Caco-2 (cell line): ENCODE results near the gene USP17L30. TPM values are rescaled to one million over a fixed set of nuclear protein-coding genes. Genes with fewer than 3 reads are reported as not detected.

Experiments used
- BruUV-seq: library from RNA; stranded (reverse); fragments of 400-500 nt; replicated peaks from 2 replicates; lab custom pipeline; 2021; lab: Mats Ljungman, UMichigan
- CTCF ChIA-PET: fragments of 300-600 bp; sonication (Branson Sonifier 250); formaldehyde crosslinking; loops from one replicate; lab custom pipeline; 2022; ENCODE audit warnings: antibody characterized with exemption; lab: Charles Lee
- POLR2A ChIA-PET: fragments of 300-600 bp; sonication (Branson Sonifier 250); formaldehyde crosslinking; loops from one replicate; lab custom pipeline; 2022; ENCODE audit warnings: antibody characterized with exemption; lab: Charles Lee
- DNase-seq, 2 experiments: peaks; one replicate each; pipeline versions ENCODE4 v3.0.0 to v3.0.0-alpha.2; 2020 to 2022
- H3K27me3 ChIP-seq: replicated peaks from 2 replicates; pipeline ENCODE4 v1.6.0; 2011; ENCODE audit warnings: low read length; ENCODE audit not compliant: control insufficient read depth, insufficient read depth
- H3K36me3 ChIP-seq: 2 replicates; pipeline ENCODE4 v1.5.1; 2011; ENCODE audit warnings: low read length; ENCODE audit not compliant: control insufficient read depth, insufficient read depth
- H3K4me1 ChIP-seq: fragments of 250-450 bp; sonication (Bioruptor Pico); 2 replicates; pipeline ENCODE4 v1.5.1; 2020; ENCODE audit warnings: mild to moderate bottlenecking
- H3K4me3 ChIP-seq: 2 replicates; pipeline ENCODE4 v1.5.1; 2011; ENCODE audit warnings: low read depth, mild to moderate bottlenecking, control low read depth, low read length
- H3K9me3 ChIP-seq: fragments of 250-450 bp; sonication (Bioruptor Pico); 2 replicates; pipeline ENCODE4 v1.5.1; 2020; ENCODE audit warnings: mild to moderate bottlenecking, moderate library complexity
- H3K27ac Mint-ChIP-seq: one replicate; pipeline ENCODE4 v1.8.0; 2022; ENCODE audit warnings: mixed read lengths; ENCODE audit not compliant: unreplicated experiment
- H3K27me3 Mint-ChIP-seq: one replicate; pipeline ENCODE4 v1.8.0; 2022; ENCODE audit warnings: mixed read lengths; ENCODE audit not compliant: insufficient read depth, unreplicated experiment
- H3K36me3 Mint-ChIP-seq: one replicate; pipeline ENCODE4 v1.8.0; 2022; ENCODE audit warnings: mild to moderate bottlenecking, mixed read lengths; ENCODE audit not compliant: insufficient read depth, unreplicated experiment
- H3K4me1 Mint-ChIP-seq: one replicate; pipeline ENCODE4 v1.8.0; 2022; ENCODE audit warnings: low read depth, mixed read lengths; ENCODE audit not compliant: unreplicated experiment
- H3K4me3 Mint-ChIP-seq: one replicate; pipeline ENCODE4 v1.8.0; 2022; ENCODE audit warnings: mild to moderate bottlenecking, moderate library complexity, mixed read lengths; ENCODE audit not compliant: unreplicated experiment
- H3K9me3 Mint-ChIP-seq: one replicate; pipeline ENCODE4 v1.8.0; 2022; ENCODE audit warnings: mixed read lengths; ENCODE audit not compliant: unreplicated experiment
- intact Hi-C: fragments of 100-400 bp; cut with micrococcal nuclease; formaldehyde crosslinking; loops from one replicate; pipeline ENCODE4 v1.10.0; 2022; ENCODE audit not compliant: unreplicated experiment
- total RNA-seq: library from RNA; stranded (reverse); gene quantifications from 2 replicates; pipeline ENCODE4 v1.2.3, GENCODE V29; 2022
- TF ChIP-seq, protein P1 (sequence below), 2 experiments: fragments of 200-600 bp in 1 of 2; IDR thresholded peaks; 1 replicate in 1 of 2; 2 replicates in 1 of 2; pipeline versions ENCODE4 v1.5.1 to v1.8.0; 2011 to 2022; ENCODE audit warnings: antibody characterized with exemption in 1 of 2, control low read depth in 1 of 2, inconsistent platforms in 1 of 2, low read depth in 1 of 2, low read length in 1 of 2, mild to moderate bottlenecking in 1 of 2, moderate library complexity in 1 of 2; ENCODE audit not compliant: insufficient read depth in 1 of 2, severe bottlenecking in 1 of 2, unreplicated experiment in 1 of 2

The USP17L30 gene
- total RNA-seq, 1 experiment from 2014 or later = not detected

DNA sequence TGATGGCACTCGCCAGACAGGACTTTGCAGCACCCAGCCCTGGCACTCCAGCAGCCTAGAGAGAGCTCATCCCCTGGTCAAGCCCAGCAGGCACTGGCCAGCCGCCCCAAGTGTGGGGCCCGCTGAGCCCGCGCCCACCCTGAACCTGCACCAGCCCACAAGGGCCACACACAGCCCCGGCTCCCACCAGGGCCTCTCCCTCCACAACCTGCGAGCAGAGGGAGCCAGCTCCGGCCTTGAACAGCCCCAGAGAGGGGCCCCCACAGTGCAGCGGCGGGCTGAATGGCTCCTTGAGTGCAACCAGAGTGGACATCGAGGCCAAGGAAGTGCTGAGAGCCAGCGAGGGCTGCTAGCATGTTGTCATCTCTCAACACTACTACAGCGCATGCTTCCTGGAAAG lies 46.9 kb downstream of the USP17L30 start:
- ChIA-PET POLR2A (no interaction called here), CTCF (no interaction called here)
- Histone ChIP-seq H3K4me1 (no peaks in the 10 kb centered on the region), H3K4me3 (no peak overlapping the region), H3K9me3 (no peaks in the 10 kb centered on the region), H3K27me3 (no peaks in the 10 kb centered on the region), H3K36me3 (no peaks in the 10 kb centered on the region)
- BruUV-seq = no TSS peak
- intact Hi-C loops = no loop called here
- Mint-ChIP-seq H3K9me3 (no peaks in the 10 kb centered on the region), H3K4me3 (no peak overlapping the region), H3K4me1 (no peaks in the 10 kb centered on the region), H3K27me3 (no peaks in the 10 kb centered on the region), H3K36me3 (no peaks in the 10 kb centered on the region), H3K27ac (no peak overlapping the region)
- no peak for DNase-seq
- TF ChIP-seq, protein P1, sequence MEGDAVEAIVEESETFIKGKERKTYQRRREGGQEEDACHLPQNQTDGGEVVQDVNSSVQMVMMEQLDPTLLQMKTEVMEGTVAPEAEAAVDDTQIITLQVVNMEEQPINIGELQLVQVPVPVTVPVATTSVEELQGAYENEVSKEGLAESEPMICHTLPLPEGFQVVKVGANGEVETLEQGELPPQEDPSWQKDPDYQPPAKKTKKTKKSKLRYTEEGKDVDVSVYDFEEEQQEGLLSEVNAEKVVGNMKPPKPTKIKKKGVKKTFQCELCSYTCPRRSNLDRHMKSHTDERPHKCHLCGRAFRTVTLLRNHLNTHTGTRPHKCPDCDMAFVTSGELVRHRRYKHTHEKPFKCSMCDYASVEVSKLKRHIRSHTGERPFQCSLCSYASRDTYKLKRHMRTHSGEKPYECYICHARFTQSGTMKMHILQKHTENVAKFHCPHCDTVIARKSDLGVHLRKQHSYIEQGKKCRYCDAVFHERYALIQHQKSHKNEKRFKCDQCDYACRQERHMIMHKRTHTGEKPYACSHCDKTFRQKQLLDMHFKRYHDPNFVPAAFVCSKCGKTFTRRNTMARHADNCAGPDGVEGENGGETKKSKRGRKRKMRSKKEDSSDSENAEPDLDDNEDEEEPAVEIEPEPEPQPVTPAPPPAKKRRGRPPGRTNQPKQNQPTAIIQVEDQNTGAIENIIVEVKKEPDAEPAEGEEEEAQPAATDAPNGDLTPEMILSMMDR (IDR thresholded peaks at IDR 0.05; ENCODE audit: insufficient read depth in 1 of 2, low read depth in 1 of 2, low read length in 1 of 2, severe bottlenecking in 1 of 2, unreplicated experiment in 1 of 2) = no peak

Other genes with a start within 250 kb of the USP17L30 start
- gene FAM90A26, start 192.7 kb upstream of the USP17L30 start, total RNA-seq = not detected in 2 replicates
- not detected in 2 replicates for gene USP17L10, start 152.5 kb upstream of the USP17L30 start, total RNA-seq
- gene USP17L11, start 147.7 kb upstream of the USP17L30 start, total RNA-seq = not detected in 2 replicates
- not detected in 2 replicates for gene USP17L12, start 143.0 kb upstream of the USP17L30 start, total RNA-seq
- gene USP17L13, start 138.2 kb upstream of the USP17L30 start, total RNA-seq = not detected in 2 replicates
- gene USP17L15, start 128.7 kb upstream of the USP17L30 start, total RNA-seq = not detected in 2 replicates
- gene USP17L17, start 119.2 kb upstream of the USP17L30 start, total RNA-seq = not detected in 2 replicates
- gene USP17L18, start 114.5 kb upstream of the USP17L30 start, total RNA-seq = not detected in 2 replicates
- gene USP17L19, start 109.8 kb upstream of the USP17L30 start, total RNA-seq = not detected in 2 replicates
- gene USP17L20, start 105.0 kb upstream of the USP17L30 start, total RNA-seq = not detected in 2 replicates
- gene USP17L21, start 100.3 kb upstream of the USP17L30 start, total RNA-seq = not detected in 2 replicates
- not detected in 2 replicates for gene USP17L22, start 95.5 kb upstream of the USP17L30 start, total RNA-seq
- gene USP17L24, start 38.0 kb upstream of the USP17L30 start, total RNA-seq = not detected in 2 replicates
- gene USP17L25, start 33.2 kb upstream of the USP17L30 start, total RNA-seq = not detected in 2 replicates
- not detected in 2 replicates for gene USP17L26, start 28.5 kb upstream of the USP17L30 start, total RNA-seq
- not detected in 2 replicates for gene USP17L5, start 23.7 kb upstream of the USP17L30 start, total RNA-seq
- gene USP17L27, start 19.0 kb upstream of the USP17L30 start, total RNA-seq = not detected in 2 replicates
- not detected in 2 replicates for gene USP17L28, start 14.2 kb upstream of the USP17L30 start, total RNA-seq
- not detected in 2 replicates for gene USP17L29, start 9.5 kb upstream of the USP17L30 start, total RNA-seq
- not detected in 2 replicates for gene DEFB131A, start 81.3 kb downstream of the USP17L30 start, total RNA-seq